GM19455 (cell line): ENCODE measurements around the gene ZNF382.
A peak's percentile ranks its signal among the peaks of the same experiment; 100 is the strongest.
"Not testable (repeated sequence)": the region's sequence is repeated elsewhere in the genome, so short reads cannot be mapped to it uniquely, and the experiment has no call there.

Experiments used
- ATAC-seq: cut with Tn5 transposase; IDR thresholded peaks from one replicate; pipeline ENCODE4 v1.9.1; 2021; ENCODE audit not compliant: unreplicated experiment

The ZNF382 gene

DNA sequence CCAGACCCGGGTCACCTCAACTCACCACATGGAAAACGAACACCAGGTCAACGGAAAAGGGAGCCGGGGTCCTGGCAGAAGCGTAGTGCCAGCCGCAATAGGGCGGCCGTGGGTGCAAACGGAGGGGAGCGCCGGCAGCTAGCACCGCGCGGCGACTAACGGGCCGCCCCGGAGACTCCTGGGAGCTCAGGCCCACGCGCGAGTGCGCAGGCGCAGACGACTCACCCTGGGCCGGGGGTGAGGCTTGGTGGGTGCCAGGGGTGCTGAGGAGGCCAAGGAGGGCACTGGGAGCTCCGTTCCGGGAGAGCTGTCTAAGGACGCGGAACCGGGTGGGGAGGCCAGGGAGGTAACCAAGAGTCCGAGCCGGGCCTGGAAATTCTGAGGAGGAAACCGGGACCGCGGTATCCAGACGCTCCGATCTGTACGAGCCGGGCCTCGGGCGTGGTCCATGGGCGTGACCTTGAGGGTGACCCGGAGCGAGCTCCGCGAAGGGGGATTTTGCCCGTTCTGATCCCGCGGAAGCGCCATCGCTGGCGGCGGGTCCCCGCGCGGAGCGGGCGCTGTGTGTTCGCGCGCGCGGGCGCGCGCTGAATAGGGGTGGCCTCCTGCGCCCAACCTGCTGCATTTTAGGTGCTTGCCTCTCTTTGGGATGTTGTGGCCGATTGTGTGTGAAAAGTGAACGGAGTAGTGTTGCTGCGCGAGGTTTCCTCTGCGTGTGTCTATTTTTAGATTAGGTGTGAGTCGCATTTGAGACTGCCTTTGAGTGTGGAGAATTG, at the start of gene ZNF382:
Gene ZNF382, plus strand, starts transcription at position 213 of the 776 bp plus-strand sequence. CDS start 4,602 bp downstream, outside the sequence.
- peak; percentile 75 for ATAC-seq

DNA sequence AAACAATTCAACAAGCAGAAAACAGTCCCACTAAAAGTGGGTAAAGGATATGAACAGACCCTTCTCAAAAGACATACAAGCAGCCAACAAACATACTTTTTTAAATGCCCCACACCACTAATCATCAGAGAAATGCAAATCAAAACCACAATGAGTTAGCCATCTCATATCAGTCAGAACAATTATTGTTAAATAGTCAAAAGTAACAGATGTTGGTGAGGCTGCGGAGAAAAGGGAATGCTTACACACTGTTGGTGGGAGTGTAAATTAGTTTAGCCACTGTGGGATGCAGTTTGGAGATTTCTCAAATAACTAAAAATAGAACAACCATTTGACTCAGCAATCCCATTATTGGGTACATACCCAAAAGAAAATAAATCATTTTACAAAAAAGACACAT, 40.7 kb upstream of the ZNF382 start:
- ATAC-seq = no peak

DNA sequence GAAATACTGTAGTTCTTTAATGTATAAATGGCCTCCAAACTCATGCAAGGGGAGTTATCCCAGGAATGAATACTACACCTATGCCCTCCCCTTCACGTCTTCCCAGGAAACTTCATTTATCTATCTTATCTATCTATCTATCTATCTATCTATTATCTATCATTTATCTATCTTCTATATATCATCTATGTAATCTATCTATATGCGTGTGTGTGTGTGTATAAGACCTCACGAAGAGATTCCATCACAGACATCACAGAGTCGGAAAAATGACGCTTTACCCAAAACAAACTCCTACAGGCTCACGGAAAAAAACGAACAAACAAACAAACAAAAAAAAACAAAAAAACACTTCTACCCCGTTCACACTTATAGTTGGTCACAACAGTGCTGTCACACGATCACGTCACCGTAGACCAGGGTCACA, 32.5 kb upstream of the ZNF382 start:
- no peak for ATAC-seq

- peak; percentile 88 for ATAC-seq
Observed at GRCh38 chr19:36573020-36573894, 31.9 kb upstream of the ZNF382 start, which contains the start of gene ZNF529. ZNF529 (minus strand) TSS chr19:36573292; CDS start chr19:36572346, 946 bp downstream.

GRCh38 chr19:36573895-36574720, 31.0 kb upstream of the ZNF382 start:
- no peak for ATAC-seq

DNA sequence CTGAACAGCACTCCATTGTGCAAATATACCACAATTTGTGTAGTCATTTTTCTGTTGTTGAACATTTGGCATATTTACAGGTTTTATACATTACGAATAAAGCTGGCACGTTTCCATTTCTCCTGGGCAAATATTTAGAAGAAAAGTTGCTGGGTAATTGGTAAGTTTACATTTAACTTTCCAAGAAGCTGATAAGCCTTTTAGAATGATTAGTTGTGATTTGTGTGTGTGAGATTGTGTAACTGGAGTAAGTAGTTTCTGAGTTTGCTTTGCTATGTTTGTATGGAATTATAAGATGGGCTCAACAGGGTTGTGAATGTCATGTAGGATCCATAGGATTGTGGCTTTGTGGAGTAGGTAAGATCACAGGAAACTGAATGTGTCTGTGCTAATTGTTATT, 30.4 kb upstream of the ZNF382 start:
- no peak for ATAC-seq

DNA sequence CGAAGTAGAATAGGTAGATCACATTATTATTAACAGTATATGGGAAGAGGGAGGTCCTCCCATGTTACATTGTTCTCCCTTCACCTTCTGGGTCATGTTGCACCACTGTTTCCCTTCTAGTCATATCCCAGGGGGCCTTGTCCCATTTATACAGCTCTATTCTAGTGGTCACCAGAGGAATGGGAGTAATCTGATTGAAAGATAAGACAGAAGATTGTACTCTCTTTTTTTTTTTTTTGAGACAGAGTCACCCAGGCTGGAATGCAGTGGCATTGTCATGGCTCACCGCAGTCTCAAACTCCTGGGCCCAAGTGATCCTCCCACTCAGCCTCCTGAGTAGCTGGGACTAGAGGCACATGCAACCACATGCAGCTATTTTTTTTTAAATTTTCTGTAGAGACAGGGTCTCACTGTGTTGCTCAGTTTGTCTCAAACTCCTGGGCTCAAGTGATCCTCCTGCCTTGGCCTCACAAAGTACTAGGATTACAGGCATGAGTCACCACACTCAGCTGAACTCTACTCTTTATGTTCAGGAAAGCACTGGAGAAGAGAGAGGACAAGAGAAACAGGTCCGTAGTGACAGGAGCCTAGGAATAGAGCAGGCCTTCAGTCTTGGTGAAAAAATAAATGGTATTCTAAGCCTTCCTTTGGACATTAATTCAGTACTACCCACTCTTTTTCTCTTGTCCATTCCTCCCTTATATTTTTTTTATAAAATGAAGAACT, 27.7 kb upstream of the ZNF382 start:
- no peak for ATAC-seq

GRCh38 chr19:36579255-36579654, 25.9 kb upstream of the ZNF382 start:
- no peak for ATAC-seq

DNA sequence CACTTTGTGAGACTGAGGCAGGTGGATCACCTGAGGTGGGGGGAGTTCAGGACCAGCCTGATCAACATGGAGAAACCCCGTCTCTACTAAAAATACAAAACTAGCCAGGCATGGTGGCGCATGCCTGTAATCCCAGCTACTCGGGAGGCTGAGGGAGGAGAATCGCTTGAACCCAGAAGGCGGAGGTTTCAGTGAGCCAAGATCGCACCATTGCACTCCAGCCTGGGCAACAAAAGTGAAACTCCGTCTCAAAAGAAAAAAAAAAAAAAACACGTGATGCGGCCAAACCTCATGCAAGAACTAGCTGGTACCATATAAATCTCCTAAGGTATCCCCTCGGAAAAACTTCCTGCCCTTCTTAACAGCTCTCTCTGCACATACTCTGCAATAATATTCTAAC, 2.4 kb upstream of the ZNF382 start:
- not testable (repeated sequence) for ATAC-seq

DNA sequence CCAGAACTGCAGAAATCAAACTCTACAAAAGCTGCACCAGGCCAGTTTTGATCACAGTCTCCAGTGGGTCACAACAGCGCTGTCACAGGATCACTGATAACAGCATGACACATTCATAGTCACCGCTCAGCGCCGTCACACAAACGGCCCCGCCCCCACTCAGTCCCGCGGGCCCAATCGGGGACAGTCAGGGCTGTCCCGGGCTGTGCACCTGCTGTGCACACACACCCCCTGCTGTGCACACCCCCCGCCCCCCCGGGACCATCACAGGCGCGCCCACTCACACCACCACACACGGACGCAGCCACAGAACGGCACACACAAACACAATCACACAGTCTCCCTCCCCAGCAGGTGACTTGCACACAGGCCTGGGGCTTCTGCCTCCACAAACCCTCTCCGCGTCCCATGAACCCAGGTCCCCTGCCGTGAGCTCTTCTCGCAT, 435 bp upstream of the ZNF382 start:
- peak; percentile 85 for ATAC-seq

DNA sequence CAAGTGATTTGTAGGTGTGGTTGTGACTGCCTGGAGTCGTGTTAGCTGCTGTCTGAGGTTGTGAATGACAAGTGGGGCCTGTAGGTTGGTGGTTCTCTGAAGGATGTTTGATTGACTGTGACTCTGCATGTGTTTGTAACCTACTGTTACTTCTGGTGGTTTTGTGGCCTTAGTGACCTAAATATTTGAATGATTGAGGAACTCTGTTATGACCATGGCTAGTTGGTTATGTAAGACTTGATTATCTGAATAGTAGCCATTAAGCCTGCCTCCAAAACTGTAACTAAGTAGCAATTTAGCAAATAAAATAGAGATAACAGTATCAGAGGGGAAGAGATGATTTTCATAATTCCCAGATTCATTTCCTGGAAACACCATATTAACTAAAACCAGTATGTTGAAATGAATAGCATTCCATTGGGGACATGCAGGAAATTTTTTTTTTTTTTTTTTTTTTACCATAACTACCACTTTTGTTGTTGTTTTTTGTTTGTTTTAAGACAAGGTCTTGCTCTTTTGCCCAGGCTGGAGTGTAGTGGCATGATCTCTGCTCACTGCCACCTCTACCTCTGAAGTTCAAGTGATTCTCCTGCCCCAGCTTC, 865 bp downstream of the ZNF382 start:
- no peak for ATAC-seq

GRCh38 chr19:36627057-36627456, 21.9 kb downstream of the ZNF382 start:
- ATAC-seq = no peak

DNA sequence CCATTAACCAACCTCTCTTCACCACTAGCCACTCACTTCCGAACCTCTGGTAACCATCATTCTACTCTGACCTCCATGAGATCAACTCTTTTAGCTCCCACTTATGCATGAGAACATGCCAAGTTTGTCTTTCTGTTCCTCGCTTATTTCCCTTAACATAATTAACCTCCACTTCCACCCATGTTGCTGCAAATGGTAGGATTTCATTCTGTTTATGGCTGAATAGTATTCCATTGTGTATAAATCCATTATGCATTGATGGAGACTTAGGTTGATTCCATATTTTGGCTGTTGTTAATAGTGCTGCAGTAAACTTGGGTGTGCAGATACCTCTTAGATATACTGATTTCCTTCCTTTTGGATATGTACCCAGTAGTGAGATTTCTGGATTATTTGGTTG, 30.2 kb downstream of the ZNF382 start:
- ATAC-seq = no peak

- no peak for ATAC-seq
Observed at GRCh38 chr19:36638862-36639510, 33.9 kb downstream of the ZNF382 start.

- no peak for ATAC-seq
Observed at GRCh38 chr19:36646746-36647145, 41.6 kb downstream of the ZNF382 start.

- ATAC-seq = no peak
Observed at GRCh38 chr19:36652958-36653357, 47.8 kb downstream of the ZNF382 start.

DNA sequence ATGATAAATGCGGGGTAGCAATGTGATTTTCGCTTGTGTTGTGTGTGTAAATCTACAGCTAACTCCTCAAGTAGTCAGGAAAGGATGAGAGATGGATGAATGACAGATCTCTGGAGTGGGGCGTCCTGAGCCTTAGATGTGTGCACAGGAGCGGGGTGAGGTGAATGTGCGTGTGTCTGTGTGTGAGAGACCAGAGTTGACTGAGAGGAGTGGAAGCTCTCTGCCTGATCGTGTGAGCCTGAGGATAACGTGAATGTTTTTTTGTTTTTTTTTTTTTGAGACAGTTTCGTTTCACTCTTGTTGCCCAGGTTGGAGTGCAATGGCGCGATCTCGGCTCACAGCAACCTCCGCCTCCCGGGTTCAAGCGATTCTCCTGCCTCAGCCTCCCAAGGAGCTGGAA, 60.7 kb downstream of the ZNF382 start:
- no peak for ATAC-seq

- ATAC-seq = no peak
Observed at GRCh38 chr19:36668646-36669045, 63.5 kb downstream of the ZNF382 start.

- no peak for ATAC-seq
Observed at GRCh38 chr19:36672368-36672767, 67.3 kb downstream of the ZNF382 start.
